ENCODE results near the gene PRKCB.

DNA sequence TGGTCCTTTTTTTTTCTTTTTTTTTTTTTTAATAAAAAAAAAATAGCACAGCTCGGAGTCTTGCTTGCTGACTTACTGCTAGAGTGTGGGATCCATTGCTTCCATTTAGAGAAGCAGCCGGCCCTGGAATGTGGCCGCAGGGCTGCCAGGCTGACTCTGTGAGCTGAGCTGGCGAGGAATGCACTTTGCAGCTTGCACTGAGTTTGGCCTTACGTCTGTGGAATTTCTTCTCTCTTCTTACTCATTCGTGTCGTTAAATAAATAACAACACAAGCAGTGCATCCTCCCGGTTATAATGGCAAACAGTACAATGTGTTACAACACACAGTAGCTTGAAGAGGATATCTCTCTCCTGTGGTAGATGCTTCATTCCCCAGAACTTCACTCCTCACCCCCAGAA lies 69.2 kb downstream of the PRKCB start:
- TF ChIP-seq POLR2A (IDR thresholded peaks at IDR 0.05; ENCODE audit: low read depth, low read length) (no peak), TAF1 (IDR thresholded peaks at IDR 0.05; ENCODE audit: borderline replicate concordance, low read depth, low read length) (no peak)
